ENCODE results near the gene PTPN2.

PTPN2 gene

DNA sequence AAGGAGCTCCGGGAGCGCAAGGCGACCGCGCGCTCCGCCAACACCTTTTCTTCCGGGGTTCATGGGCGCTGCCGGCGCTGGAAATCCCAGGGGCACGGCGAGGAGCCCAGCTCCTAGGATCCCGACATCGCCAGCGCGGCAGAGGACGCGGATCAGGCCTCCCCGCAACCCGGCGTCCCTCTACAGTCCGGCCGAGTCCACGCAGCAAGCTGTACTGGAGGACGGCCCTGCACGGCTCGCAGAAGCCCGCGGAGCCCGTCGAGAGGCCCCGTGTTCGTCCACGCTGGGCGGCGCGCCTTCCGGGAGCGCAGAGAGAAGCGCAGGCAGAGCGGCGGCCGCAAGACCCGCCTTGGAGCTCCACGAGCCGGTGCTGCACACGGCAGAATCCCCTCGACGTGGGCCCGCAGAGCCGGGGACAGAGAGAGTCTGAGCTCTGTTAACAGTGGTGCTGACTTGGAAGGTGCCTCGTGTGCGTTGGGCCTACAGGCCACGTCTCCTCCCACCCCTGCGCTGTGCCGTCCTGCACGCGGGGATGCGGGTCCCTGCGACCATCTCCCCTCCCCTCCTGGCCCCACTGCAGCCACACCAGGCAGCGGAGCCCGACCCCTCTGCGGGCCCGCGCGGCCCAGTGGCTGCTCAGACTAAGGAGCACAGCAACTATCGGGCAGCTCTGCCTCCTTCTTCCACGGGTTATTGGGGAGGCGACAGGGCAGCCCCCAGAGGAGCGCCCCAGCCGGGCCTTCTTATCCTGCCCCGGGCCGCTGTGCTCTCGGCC, 28.1 kb upstream of the PTPN2 start:
- no peak for DNase-seq (ENCODE audit: low read depth in 1 of 2, low spot score in 1 of 2)
- Histone ChIP-seq H3K4me3 (replicated peaks; ENCODE audit: insufficient read depth, low read length) (no peak overlapping the region), H3K27ac (replicated peaks) (no peak overlapping the region), H3K27me3 (ENCODE audit: insufficient read depth, poor library complexity, severe bottlenecking) (peaks cover 28% of the 10 kb centered on the region)
- no peak for TF ChIP-seq SPI1 (IDR thresholded peaks at IDR 0.05; ENCODE audit: borderline replicate concordance, low read depth)
- TF ChIP-seq, protein P1, sequence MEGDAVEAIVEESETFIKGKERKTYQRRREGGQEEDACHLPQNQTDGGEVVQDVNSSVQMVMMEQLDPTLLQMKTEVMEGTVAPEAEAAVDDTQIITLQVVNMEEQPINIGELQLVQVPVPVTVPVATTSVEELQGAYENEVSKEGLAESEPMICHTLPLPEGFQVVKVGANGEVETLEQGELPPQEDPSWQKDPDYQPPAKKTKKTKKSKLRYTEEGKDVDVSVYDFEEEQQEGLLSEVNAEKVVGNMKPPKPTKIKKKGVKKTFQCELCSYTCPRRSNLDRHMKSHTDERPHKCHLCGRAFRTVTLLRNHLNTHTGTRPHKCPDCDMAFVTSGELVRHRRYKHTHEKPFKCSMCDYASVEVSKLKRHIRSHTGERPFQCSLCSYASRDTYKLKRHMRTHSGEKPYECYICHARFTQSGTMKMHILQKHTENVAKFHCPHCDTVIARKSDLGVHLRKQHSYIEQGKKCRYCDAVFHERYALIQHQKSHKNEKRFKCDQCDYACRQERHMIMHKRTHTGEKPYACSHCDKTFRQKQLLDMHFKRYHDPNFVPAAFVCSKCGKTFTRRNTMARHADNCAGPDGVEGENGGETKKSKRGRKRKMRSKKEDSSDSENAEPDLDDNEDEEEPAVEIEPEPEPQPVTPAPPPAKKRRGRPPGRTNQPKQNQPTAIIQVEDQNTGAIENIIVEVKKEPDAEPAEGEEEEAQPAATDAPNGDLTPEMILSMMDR (IDR thresholded peaks at IDR 0.05; ENCODE audit: insufficient read depth, low read length) = no peak
- TF ChIP-seq REST (IDR thresholded peaks at IDR 0.05; ENCODE audit: insufficient replicate concordance, low read depth) = no peak

- H3K27ac ChIP-seq (replicated peaks) = no peak overlapping the region
- TF ChIP-seq GABPA (IDR thresholded peaks at IDR 0.05; ENCODE audit: low read depth) = no peak
- no peak for TF ChIP-seq SPI1 (IDR thresholded peaks at IDR 0.05; ENCODE audit: borderline replicate concordance, low read depth)
- TF ChIP-seq REST (IDR thresholded peaks at IDR 0.05; ENCODE audit: insufficient replicate concordance, low read depth) = no peak
- TF ChIP-seq, protein P1 (IDR thresholded peaks at IDR 0.05; ENCODE audit: insufficient read depth, low read length) = no peak
- no peak for TF ChIP-seq POLR2AphosphoS5 (IDR thresholded peaks at IDR 0.05; ENCODE audit: low read depth)
- no peak overlapping the region for H3K4me3 ChIP-seq (replicated peaks; ENCODE audit: insufficient read depth, low read length)
- H3K27me3 ChIP-seq (ENCODE audit: insufficient read depth, poor library complexity, severe bottlenecking) = peaks cover 33% of the 10 kb centered on the region
- DNase-seq (ENCODE audit: low read depth in 1 of 2, low spot score in 1 of 2) = no peak
Observed at GRCh38 chr18:12911025-12911928, 27.2 kb upstream of the PTPN2 start.

GRCh38 chr18:12908706-12909105, 24.7 kb upstream of the PTPN2 start:
- Histone ChIP-seq H3K4me3 (replicated peaks; ENCODE audit: insufficient read depth, low read length) (no peak overlapping the region), H3K27ac (replicated peaks) (no peak overlapping the region), H3K27me3 (ENCODE audit: insufficient read depth, poor library complexity, severe bottlenecking) (peaks cover 37% of the 10 kb centered on the region)
- no peak for DNase-seq (ENCODE audit: low read depth in 1 of 2, low spot score in 1 of 2)
- TF ChIP-seq POLR2AphosphoS5 (IDR thresholded peaks at IDR 0.05; ENCODE audit: low read depth) = no peak
- TF ChIP-seq, protein P1 (IDR thresholded peaks at IDR 0.05; ENCODE audit: insufficient read depth, low read length) = no peak
- TF ChIP-seq SPI1 (IDR thresholded peaks at IDR 0.05; ENCODE audit: borderline replicate concordance, low read depth) = no peak
- TF ChIP-seq REST (IDR thresholded peaks at IDR 0.05; ENCODE audit: insufficient replicate concordance, low read depth) = no peak
- TF ChIP-seq GABPA (IDR thresholded peaks at IDR 0.05; ENCODE audit: low read depth) = no peak
